ENCODE data around the gene NAA10.

The NAA10 gene

DNA sequence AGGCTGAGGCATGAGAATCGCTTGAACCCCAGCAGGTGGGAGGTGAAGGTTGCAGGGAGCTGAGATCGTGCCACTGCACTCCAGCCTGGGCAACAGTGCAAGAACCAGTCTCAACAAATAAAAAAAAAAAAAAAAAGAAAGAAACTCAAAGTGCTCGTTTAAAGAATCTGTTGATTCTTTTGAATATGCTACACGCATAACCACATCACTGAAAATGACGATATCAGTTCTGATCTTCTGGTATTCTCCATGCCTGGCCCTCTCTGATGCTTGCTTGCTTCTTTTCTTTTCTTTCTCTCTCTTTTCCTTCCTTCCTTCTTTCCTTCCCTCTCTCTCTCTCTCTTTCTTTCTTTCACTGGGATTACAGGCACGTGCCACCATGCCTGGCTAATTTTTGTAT, 23.0 kb downstream of the NAA10 start:
- in situ Hi-C loops (cut with MboI; ENCODE audit: low sequenced_read_pairs), result no loop called here

- in situ Hi-C loops (cut with MboI; ENCODE audit: low sequenced_read_pairs), result no loop called here
Observed at GRCh38 chrX:153910446-153910845, 24.4 kb downstream of the NAA10 start.

- in situ Hi-C loops (cut with MboI; ENCODE audit: low sequenced_read_pairs), result no loop called here
Observed at GRCh38 chrX:153909980-153910360, 24.9 kb downstream of the NAA10 start.

DNA sequence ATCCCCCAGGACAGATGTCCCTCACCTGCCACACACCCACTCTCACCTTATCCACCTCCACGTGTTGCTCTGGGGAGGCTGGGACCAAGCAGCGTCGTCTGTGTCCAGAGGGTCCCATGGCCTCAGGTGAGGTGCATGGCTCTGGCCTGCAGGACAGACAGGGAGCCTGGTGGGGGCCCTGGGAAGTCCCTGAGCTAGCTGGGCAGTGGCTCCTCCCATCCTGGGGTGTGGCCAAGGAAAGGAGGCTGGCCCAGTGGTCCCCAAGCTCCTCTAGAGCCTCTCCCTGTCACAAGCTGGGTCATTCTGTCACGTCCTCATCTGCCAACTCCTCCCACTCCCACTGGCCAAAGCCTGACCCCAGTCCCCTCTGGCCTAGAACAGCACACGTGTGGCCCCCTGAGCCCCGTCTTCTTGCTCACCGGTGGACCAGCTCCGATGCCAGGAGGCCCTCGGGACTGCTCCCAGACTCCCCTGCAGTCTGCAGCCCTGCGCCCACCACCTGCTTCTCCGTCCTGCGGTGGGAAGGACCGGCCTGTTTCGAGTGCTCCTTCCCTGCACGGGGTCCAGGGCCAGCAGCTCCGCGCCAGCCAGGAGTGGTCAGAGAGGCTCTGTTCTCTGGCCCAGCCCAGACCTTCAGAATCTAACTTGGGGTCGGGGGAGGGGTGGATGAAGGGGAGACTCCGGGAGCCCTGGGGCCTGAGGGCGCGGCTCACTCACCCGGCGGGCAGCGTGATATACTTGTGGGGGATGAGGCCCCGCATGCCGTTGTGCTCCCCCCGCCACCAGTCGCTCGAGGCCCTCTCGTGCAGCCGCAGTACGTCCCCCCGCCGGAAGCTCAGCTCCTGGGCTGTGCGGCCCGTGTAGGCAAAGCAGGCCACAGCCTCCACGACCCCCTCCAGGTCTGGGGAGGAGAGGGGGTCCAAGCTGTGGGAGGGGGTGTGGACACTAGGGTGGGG, 25.5 kb downstream of the NAA10 start:
- in situ Hi-C loops (cut with MboI; ENCODE audit: low sequenced_read_pairs), result no loop called here

DNA sequence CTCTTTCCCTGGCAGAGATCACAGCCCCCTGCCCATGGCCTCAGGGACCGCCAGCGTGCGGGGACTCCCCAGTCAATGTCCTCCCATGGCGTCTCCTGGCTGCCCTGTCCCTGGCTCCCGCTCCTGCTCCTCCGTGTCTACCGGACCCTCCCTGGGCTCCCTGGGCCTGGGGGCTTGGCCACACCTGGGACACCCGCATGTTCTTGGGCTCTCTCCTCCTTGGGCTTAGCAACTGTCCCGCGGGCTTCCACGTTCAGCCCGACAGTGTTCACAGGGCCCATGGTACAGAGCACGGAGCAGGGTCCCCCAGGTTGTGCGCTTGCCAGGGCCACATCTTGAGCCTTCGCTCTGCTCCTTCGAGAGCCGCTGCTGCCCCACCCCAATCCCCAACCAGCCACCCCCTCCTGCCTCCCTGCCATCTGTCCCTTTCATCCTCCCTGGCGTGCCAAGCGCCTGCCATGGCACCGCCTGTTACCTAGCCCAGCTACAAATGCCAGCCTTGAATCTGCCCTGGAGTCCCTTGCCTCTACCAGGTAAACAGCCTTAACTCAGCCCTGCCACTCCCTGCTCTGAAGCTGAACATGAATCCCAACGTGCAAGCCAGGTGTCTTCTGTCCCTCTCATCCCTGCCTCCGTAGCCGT, 26.5 kb downstream of the NAA10 start:
- in situ Hi-C loops (cut with MboI; ENCODE audit: low sequenced_read_pairs), result no loop called here

GRCh38 chrX:153907456-153907855, 27.4 kb downstream of the NAA10 start:
- in situ Hi-C loops (cut with MboI; ENCODE audit: low sequenced_read_pairs), result no loop called here

GRCh38 chrX:153906126-153906917, 28.5 kb downstream of the NAA10 start:
- in situ Hi-C loops (cut with MboI; ENCODE audit: low sequenced_read_pairs), result no loop called here

DNA sequence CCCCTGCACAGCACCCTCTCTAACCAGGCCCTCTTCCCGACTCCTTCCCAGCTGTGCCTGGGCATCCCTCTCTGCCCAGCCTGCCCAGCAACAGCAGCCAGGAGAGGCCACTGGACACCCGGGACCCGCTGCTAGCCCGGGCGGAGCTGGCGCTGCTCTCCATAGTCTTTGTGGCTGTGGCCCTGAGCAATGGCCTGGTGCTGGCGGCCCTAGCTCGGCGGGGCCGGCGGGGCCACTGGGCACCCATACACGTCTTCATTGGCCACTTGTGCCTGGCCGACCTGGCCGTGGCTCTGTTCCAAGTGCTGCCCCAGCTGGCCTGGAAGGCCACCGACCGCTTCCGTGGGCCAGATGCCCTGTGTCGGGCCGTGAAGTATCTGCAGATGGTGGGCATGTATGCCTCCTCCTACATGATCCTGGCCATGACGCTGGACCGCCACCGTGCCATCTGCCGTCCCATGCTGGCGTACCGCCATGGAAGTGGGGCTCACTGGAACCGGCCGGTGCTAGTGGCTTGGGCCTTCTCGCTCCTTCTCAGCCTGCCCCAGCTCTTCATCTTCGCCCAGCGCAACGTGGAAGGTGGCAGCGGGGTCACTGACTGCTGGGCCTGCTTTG, 29.2 kb downstream of the NAA10 start:
- in situ Hi-C loops (cut with MboI; ENCODE audit: low sequenced_read_pairs), result no loop called here

GRCh38 chrX:153903991-153904957, 30.6 kb downstream of the NAA10 start, which contains the start of gene AVPR2:
TSS of gene AVPR2 (plus strand) at chrX:153904673. CDS start at chrX:153905146, 473 bp downstream.
- in situ Hi-C loops (cut with MboI; ENCODE audit: low sequenced_read_pairs), result no loop called here

DNA sequence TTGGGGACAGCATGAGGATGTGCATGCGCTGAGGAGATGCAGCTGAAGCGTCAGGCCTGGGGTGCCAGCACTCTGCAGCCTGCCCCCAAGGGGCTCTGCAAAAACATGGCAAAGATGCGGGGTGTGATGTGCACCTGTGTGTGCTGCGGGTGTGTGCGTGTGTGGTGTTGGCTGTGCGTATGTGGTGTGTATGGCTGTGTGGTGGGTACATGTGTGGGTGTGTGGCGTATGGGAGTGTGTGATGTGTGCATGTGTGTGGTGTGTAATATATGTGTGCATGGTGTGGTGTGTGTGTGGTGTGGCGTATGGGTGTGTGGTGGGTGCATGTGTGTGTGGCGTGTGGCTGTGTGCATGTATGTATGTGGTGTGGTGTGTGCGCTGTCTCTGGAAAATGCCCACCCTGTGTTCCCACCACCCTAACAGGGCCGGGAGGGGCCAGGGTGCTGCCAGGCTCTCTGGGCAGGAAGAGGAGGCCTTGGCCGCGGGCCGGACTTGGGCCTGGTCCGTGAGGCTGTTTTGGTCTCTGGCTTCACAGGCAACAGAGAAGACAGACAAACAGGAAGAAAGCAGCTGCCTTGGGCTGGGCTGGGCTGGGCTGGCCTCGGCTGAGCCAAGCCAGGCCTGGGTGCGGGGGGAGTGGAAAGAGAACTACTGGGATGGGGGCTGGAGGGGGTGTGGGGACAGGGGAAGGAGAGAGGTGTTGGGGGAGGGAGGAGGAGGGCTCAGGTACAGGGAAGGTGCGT, 31.4 kb downstream of the NAA10 start:
- in situ Hi-C loops (cut with MboI; ENCODE audit: low sequenced_read_pairs), result no loop called here

DNA sequence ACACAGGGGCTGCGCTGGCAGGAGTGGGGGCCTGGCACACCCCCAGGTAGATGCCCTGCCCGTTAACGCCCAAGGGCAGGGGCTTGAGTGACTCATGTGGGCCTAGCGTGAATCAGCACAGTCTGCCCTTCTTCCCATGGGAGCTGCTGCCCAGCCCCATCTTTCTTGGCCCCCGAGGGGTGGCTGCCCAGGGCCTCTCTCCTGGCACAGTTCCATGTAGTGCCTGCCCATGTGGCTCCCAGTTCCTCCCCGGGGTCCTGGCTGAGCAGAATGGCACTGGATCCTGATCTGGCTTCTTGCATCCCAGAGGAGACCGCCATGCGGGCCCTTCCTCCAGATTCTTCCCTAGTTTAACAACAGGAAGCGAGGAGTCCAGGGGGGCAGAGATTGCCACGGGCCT, 32.5 kb downstream of the NAA10 start:
- in situ Hi-C loops (cut with MboI; ENCODE audit: low sequenced_read_pairs), result no loop called here

DNA sequence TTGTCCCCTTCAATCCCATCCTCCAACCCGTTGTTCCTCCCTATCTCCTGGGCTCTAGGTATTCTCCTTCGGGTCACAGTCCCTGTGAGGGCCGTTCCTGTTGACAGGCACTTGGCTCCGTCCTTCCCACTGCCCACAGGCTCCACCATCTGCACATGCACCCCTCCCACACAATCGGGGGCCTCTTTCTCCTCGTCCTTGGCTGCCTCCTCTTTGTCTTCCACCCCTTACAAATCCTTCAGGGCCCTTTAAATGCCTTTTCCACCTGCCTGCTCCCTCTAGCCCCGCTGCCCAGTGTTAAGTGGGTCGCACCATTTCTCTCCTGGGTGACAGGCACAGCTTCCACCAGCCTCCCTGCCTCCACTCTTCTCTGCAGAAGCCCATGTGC, 33.1 kb downstream of the NAA10 start:
- in situ Hi-C loops (cut with MboI; ENCODE audit: low sequenced_read_pairs), result no loop called here

- in situ Hi-C loops (cut with MboI; ENCODE audit: low sequenced_read_pairs), result no loop called here
Observed at GRCh38 chrX:153900831-153901752, 33.7 kb downstream of the NAA10 start.

GRCh38 chrX:153897899-153898298, 36.9 kb downstream of the NAA10 start:
- in situ Hi-C loops (cut with MboI; ENCODE audit: low sequenced_read_pairs), result no loop called here

GRCh38 chrX:153889123-153889522, 45.7 kb downstream of the NAA10 start:
- in situ Hi-C loops (cut with MboI; ENCODE audit: low sequenced_read_pairs), result no loop called here

DNA sequence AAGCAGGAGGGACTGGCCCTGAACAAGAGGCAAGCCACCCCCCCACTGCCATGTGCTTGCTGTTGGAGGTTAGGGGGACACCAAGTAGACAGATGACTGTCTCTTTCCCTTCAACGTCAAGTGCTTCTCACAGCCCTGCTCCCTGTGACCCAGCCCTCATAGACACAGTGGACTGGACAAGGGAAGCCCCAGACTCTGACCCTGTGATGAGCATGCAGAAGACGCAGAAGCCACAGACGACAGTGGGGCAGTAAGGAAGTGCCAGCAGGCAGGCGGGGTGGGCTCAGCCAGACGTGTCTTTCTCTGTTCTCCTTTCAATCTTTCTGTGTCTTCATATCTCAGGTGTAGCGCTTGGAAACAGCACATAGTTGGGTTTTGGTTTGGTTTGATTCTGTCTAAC, 46.5 kb downstream of the NAA10 start:
- in situ Hi-C loops (cut with MboI; ENCODE audit: low sequenced_read_pairs), result no loop called here

DNA sequence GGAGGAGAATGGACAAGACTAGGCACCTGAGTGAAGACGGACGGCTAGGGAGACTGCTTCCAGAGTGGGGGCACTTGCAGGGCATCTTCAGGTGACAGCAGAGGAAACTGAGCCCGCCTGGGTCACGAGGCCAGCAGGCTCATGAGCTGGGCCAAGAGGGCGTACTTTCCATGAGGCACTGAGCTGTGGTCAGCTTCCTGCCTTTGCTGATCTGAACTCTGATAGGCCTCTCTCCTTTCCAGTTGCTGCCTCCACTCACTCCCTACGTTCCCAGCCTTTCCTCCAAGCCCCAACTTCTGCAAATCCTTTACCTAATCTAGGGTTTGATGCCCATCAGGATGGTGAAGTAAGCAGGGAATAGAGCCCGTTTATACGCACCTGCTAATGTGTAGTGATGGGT, 47.5 kb downstream of the NAA10 start:
- in situ Hi-C loops (cut with MboI; ENCODE audit: low sequenced_read_pairs), result no loop called here

GRCh38 chrX:153886915-153887314, 47.9 kb downstream of the NAA10 start:
- in situ Hi-C loops (cut with MboI; ENCODE audit: low sequenced_read_pairs), result no loop called here
